H1 (cell line): ENCODE results near the gene SLC4A1AP. TPM values are rescaled to one million over a fixed set of nuclear protein-coding genes. Genes with fewer than 3 reads are reported as not detected.

Experiments used
- GABPA ChIP-seq: IDR thresholded peaks from 2 replicates; pipeline ENCODE4 v1.6.1; 2011; ENCODE audit warnings: mild to moderate bottlenecking, low read length, moderate library complexity, borderline replicate concordance; ENCODE audit not compliant: insufficient read depth
- GTF2F1 ChIP-seq: IDR thresholded peaks from 2 replicates; pipeline ENCODE4 v1.6.1; 2012; ENCODE audit warnings: low read depth, low read length, improper control_type of control experiment, borderline replicate concordance
- JUND ChIP-seq: IDR thresholded peaks from 2 replicates; pipeline ENCODE4 v1.6.1; 2011; ENCODE audit warnings: mild to moderate bottlenecking, improper control_type of control experiment, low read length
- SP1 ChIP-seq: IDR thresholded peaks from 2 replicates; pipeline ENCODE4 v1.6.1; 2011; ENCODE audit warnings: low read depth, low read length
- polyA plus RNA-seq, 7 experiments: library from polyadenylated mRNA; depleted of rRNA in 3 of 7; stranded (reverse) in 5 of 7; unstranded in 2 of 7; fragments of >200 nt in 5 of 7; fragments of 200-250 nt in 2 of 7; gene quantifications; 1 replicate in 5 of 7; 2 replicates in 1 of 7; 4 replicates in 1 of 7; pipeline versions ENCODE4 v1.2.1 to v1.2.3, GENCODE V29; 2011 to 2013; ENCODE audit warnings: missing spikeins in 2 of 7, mixed read lengths in 2 of 7
- total RNA-seq: library from RNA; stranded (reverse); fragmentation: NEBNext Ultra II Directional; extraction: Animal tissue kit (Norgen Biotek cat#: 25700); gene quantifications from 2 replicates; pipeline ENCODE4 v1.2.1, GENCODE V29; 2021

Gene SLC4A1AP
- total and polyA plus RNA-seq, 2 of the 8 experiments (the other 6 are each of a cell fraction or from before 2014, with no cell fraction given) = 8.1 to 18.4 TPM

- TF ChIP-seq GTF2F1 (no peak), JUND (no peak), SP1 (no peak), GABPA (no peak)
Observed at GRCh38 chr2:27701676-27702075, 38.0 kb downstream of the SLC4A1AP start (continued).
